Stimulated activated CD4-positive, alpha-beta T cell treated with anti-CD3 and anti-CD28 coated beads, Interleukin-15, amount 100 ng/mL, for 48 hours (primary cell): ENCODE data around the gene DIS3L.
"Not testable (repeated sequence)": the region's sequence is repeated elsewhere in the genome, so short reads cannot be mapped to it uniquely, and the experiment has no call there.

Experiments used
- DNase-seq, 2 donors: peaks; one replicate each; pipeline ENCODE4 v3.0.0-alpha.2; 2020; ENCODE audit warnings: low read depth in 2 of 2

DIS3L gene

GRCh38 chr15:66293419-66294156 is at the start of gene DIS3L:
Gene DIS3L (plus strand): TSS chr15:66293568. CDS start chr15:66293597, 29 bp downstream.
- DNase-seq = peak; percentile 34 to 49

GRCh38 chr15:66245832-66246231 is 47.5 kb upstream of the DIS3L start:
- DNase-seq = not testable (repeated sequence)

GRCh38 chr15:66246937-66247336 is 46.4 kb upstream of the DIS3L start:
- no peak for DNase-seq

- DNase-seq = no peak
Measured at GRCh38 chr15:66249605-66250174, 43.7 kb upstream of the DIS3L start.

GRCh38 chr15:66251065-66251789 is 42.1 kb upstream of the DIS3L start:
- DNase-seq = no peak

- peak in 1 of 2 donors; percentile 27 for DNase-seq
Measured at GRCh38 chr15:66251790-66252684, 41.3 kb upstream of the DIS3L start.

- peak in 1 of 2 donors; percentile 13 for DNase-seq
Measured at GRCh38 chr15:66252685-66253417, 40.5 kb upstream of the DIS3L start.

GRCh38 chr15:66253418-66254088 is 39.8 kb upstream of the DIS3L start, which contains the start of gene MEGF11:
Gene MEGF11 (minus strand): TSS chr15:66253750. CDS start chr15:66128403, 125,347 bp downstream.
- DNase-seq = no peak

- no peak for DNase-seq
Measured at GRCh38 chr15:66254089-66254950, 39.0 kb upstream of the DIS3L start.

GRCh38 chr15:66254951-66255676 is 38.3 kb upstream of the DIS3L start:
- no peak for DNase-seq

GRCh38 chr15:66256692-66257091 is 36.7 kb upstream of the DIS3L start:
- no peak for DNase-seq

- DNase-seq = no peak
Measured at GRCh38 chr15:66261056-66261455, 32.3 kb upstream of the DIS3L start.

- DNase-seq = not testable (repeated sequence)
Measured at GRCh38 chr15:66262837-66263236, 30.5 kb upstream of the DIS3L start.

- no peak for DNase-seq
Measured at GRCh38 chr15:66264859-66265513, 28.4 kb upstream of the DIS3L start.

- DNase-seq = no peak
Measured at GRCh38 chr15:66269326-66270090, 23.9 kb upstream of the DIS3L start.

GRCh38 chr15:66270932-66271331 is 22.4 kb upstream of the DIS3L start:
- DNase-seq = no peak

- no peak for DNase-seq
Measured at GRCh38 chr15:66275352-66275751, 18.0 kb upstream of the DIS3L start.
